ENCODE measurements around the gene ARHGEF11. TPM values are rescaled to one million over a fixed set of nuclear protein-coding genes. Genes with fewer than 3 reads are reported as not detected.

The ARHGEF11 gene
- total and polyA plus RNA-seq, 9 of the 15 experiments (the other 6 are each of a cell fraction or from before 2014, with no cell fraction given), result 0.14 to 15.5 (median 9.0) TPM

DNA sequence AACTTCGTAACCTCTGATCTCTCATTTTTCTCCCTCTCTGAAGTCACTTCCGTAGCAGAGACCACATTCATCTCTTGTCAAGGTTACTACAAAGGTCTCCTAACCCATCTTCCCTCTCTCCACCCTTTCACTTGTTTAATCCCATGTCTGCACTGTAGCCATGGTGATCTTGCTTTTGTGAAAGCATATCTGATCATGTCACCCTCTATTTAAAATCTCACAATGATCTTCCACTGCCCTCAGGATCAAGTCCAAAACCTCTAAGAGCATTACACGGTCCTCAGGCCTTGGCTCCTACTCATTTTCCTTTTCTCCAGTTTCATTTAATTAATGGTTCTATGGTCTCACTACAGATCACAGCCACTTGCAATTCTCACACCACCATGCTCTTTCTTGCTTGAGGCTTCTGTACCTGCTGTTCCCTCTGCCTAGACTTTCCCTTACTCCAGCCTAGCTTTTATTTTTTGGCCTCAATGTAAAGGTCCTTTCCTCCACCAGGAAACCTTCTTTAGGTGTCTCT is 12.1 kb downstream of the ARHGEF11 start:
- Histone ChIP-seq H3K9me3 (replicated peaks; ENCODE audit: control insufficient read depth, insufficient read depth, low read depth, low read length) (no peaks in the 10 kb centered on the region), H3K4me1 (replicated peaks in 1 of 2; ENCODE audit: control insufficient read depth in 2 of 2, insufficient read depth in 2 of 2, low read length in 2 of 2) (peaks cover 4 to 25% of the 10 kb centered on the region in 2 experiments; a peak in 3 of 5 replicates), H3K36me3 (ENCODE audit: control insufficient read depth, insufficient read depth, low read length) (no peaks in the 10 kb centered on the region), H3K79me2 (ENCODE audit: control insufficient read depth, insufficient read depth, low read length) (peaks cover 2% of the 10 kb centered on the region; the same call in 2 of the 3 replicates), H2AFZ (ENCODE audit: low read depth, low read length) (no peak overlapping the region), H3K9ac (ENCODE audit: insufficient read depth in 1 of 2, low read depth in 2 of 2, low read length in 2 of 2) (no peak overlapping the region), H3K9me1 (ENCODE audit: control insufficient read depth, insufficient read depth, low read length) (no peaks in the 10 kb centered on the region), H3K27me3 (ENCODE audit: control insufficient read depth in 2 of 2, insufficient read depth in 2 of 2, low read length in 2 of 2) (no peaks in the 10 kb centered on the region), H3K4me2 (ENCODE audit: insufficient read depth, low read length) (no peak overlapping the region), H3K4me3 (no peak overlapping the region), H4K20me1 (replicated peaks; ENCODE audit: control insufficient read depth, insufficient read depth, low read length) (no peaks in the 10 kb centered on the region), H3K27ac (ENCODE audit: extremely low read depth, low read depth, low read length) (no peak overlapping the region)
- DNase-seq (ENCODE audit: extremely low read depth in 1 of 4, low spot score in 3 of 4), result no peak
- TF ChIP-seq RFX1 (IDR thresholded peaks at IDR 0.05) (peak; percentile 49), ZNF197 (CRISPR knock-in tag; IDR thresholded peaks at IDR 0.05; ENCODE audit: low read depth) (no peak)
- in situ Hi-C loops (cut with MboI) (no loop called here), intact Hi-C loops (cut with micrococcal nuclease) (no loop called here)
- FAIRE-seq, result no peak
- WGBS (ENCODE audit: insufficient coverage, low coverage, missing lambda C conversion rate), result 61% methylated on average over 3 of the region's 3 CpGs
- BruUV-seq (replicated peaks), result no TSS peak
- ATAC-seq, result no peak
- ChIA-PET CTCF (ENCODE audit: low intra/inter-chr PET ratio) (no interaction called here), POLR2A (interaction anchor here (1.1 to 1.6 kb wide), 3 partner anchors 8 to 14 kb away, joined by 3 to 5 read pairs (median 4); no protein-coding TSS in a partner anchor)

DNA sequence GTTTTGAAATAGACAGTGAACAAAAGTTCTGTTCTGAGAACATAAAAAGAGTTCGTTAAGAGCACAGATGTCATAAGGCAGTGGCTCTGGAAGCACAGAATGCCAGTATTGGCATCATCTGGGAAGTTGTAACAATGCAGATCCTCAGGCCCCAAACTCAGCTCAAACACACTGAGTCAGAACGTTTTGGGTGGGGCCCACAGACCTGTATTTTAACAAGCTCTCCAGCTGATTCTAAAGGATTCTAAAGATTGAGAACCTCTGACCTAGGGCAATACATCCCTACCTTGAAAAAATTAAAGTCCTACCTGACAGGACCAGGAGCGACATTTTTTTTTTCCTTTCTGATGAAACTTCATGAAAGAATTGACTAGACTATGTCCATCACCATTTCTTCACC is 13.2 kb downstream of the ARHGEF11 start:
- Histone ChIP-seq H3K27me3 (ENCODE audit: control insufficient read depth in 2 of 2, insufficient read depth in 2 of 2, low read length in 2 of 2) (no peaks in the 10 kb centered on the region), H3K4me3 (no peak overlapping the region), H4K20me1 (replicated peaks; ENCODE audit: control insufficient read depth, insufficient read depth, low read length) (no peaks in the 10 kb centered on the region), H3K4me1 (replicated peaks in 1 of 2; ENCODE audit: control insufficient read depth in 2 of 2, insufficient read depth in 2 of 2, low read length in 2 of 2) (peaks cover 0 to 19% of the 10 kb centered on the region in 2 experiments; a peak in 2 of 5 replicates), H3K4me2 (ENCODE audit: insufficient read depth, low read length) (no peak overlapping the region), H3K27ac (ENCODE audit: extremely low read depth, low read depth, low read length) (no peak overlapping the region), H2AFZ (ENCODE audit: low read depth, low read length) (no peak overlapping the region), H3K9ac (ENCODE audit: insufficient read depth in 1 of 2, low read depth in 2 of 2, low read length in 2 of 2) (no peak overlapping the region), H3K79me2 (ENCODE audit: control insufficient read depth, insufficient read depth, low read length) (peaks cover 2% of the 10 kb centered on the region; the same call in 1 of the 3 replicates), H3K36me3 (ENCODE audit: control insufficient read depth, insufficient read depth, low read length) (no peaks in the 10 kb centered on the region), H3K9me1 (ENCODE audit: control insufficient read depth, insufficient read depth, low read length) (no peaks in the 10 kb centered on the region), H3K9me3 (replicated peaks; ENCODE audit: control insufficient read depth, insufficient read depth, low read depth, low read length) (no peaks in the 10 kb centered on the region)
- POLR2A ChIA-PET, result interaction anchor here (0.7 to 1.8 kb wide), 4 partner anchors 8 to 26 kb away, joined by 3 to 5 read pairs (median 4); no protein-coding TSS in a partner anchor
- intact Hi-C loops (cut with micrococcal nuclease), result no loop called here
- DNase-seq (ENCODE audit: extremely low read depth in 1 of 4, low spot score in 3 of 4), result no peak
- peak; percentile 10; the same call in 2 of the 3 replicates for ATAC-seq
- 22% methylated on average over 3 of the region's 3 CpGs for WGBS (ENCODE audit: insufficient coverage, low coverage, missing lambda C conversion rate)
- TF ChIP-seq POLR2H (tag; IDR thresholded peaks at IDR 0.05; ENCODE audit: low read depth) (no peak), ZNF589 (CRISPR knock-in tag; IDR thresholded peaks at IDR 0.05; ENCODE audit: low read depth) (0 out of 2 replicates have a peak, but pooled peaks have one; percentile 29), EZH2 (IDR thresholded peaks at IDR 0.05; ENCODE audit: borderline replicate concordance, low read depth, low read length) (no peak), PTBP1 (IDR thresholded peaks at IDR 0.05; ENCODE audit: low read depth, low read length) (no peak), CEBPG (CRISPR knock-in tag; IDR thresholded peaks at IDR 0.05) (peak; percentile 18; the same call in 1 of the 2 replicates), CEBPG (tag; conservative IDR thresholded peaks at IDR 0.05 in 1 of 2, IDR thresholded peaks at IDR 0.05 in 1 of 2) (no peak; a peak in 1 of 4 replicates), ZNF175 (CRISPR knock-in tag; IDR thresholded peaks at IDR 0.05; ENCODE audit: low read depth) (no peak), BACH1 (tag; IDR thresholded peaks at IDR 0.05) (0 out of 2 replicates have a peak, but pooled peaks have one; percentile 27)
- in situ Hi-C loops (cut with MboI), result no loop called here
- no TSS peak for BruUV-seq (replicated peaks)
- no peak for FAIRE-seq
- CTCF ChIA-PET (ENCODE audit: low intra/inter-chr PET ratio), result no interaction called here

Data from K562 (cell line).